GM19023 (cell line): Measurements from ENCODE around the gene SNRNP40.

Experiments used
- ATAC-seq: cut with Tn5 transposase; IDR thresholded peaks from one replicate; pipeline ENCODE4 v1.9.1; 2021; ENCODE audit warnings: mild to moderate bottlenecking, moderate library complexity; ENCODE audit not compliant: unreplicated experiment

SNRNP40 gene

GRCh38 chr1:31296486-31297276 lies at the start of gene SNRNP40, which contains the start of gene ZCCHC17:
Gene SNRNP40, minus strand, starts transcription at chr1:31296788. Its CDS starts 37 bp downstream, at chr1:31296751.
Gene ZCCHC17, plus strand, starts transcription at chr1:31297032. Its CDS starts 13,067 bp downstream, at chr1:31310099.
- peak; percentile 91 for ATAC-seq

- ATAC-seq = no peak
Measured at GRCh38 chr1:31345635-31346034, 49.0 kb upstream of the SNRNP40 start.

GRCh38 chr1:31344503-31344902 lies 47.9 kb upstream of the SNRNP40 start:
- no peak for ATAC-seq

- ATAC-seq = no peak
Measured at GRCh38 chr1:31336687-31337467, 40.3 kb upstream of the SNRNP40 start.

- ATAC-seq = no peak
Measured at GRCh38 chr1:31335007-31335406, 38.4 kb upstream of the SNRNP40 start.

GRCh38 chr1:31327381-31327780 lies 30.8 kb upstream of the SNRNP40 start:
- ATAC-seq = no peak

- ATAC-seq = no peak
Measured at GRCh38 chr1:31326461-31326860, 29.9 kb upstream of the SNRNP40 start.

GRCh38 chr1:31324992-31325391 lies 28.4 kb upstream of the SNRNP40 start:
- no peak for ATAC-seq

GRCh38 chr1:31324093-31324492 lies 27.5 kb upstream of the SNRNP40 start:
- ATAC-seq = no peak

- no peak for ATAC-seq
Measured at GRCh38 chr1:31318146-31318545, 21.6 kb upstream of the SNRNP40 start.

- no peak for ATAC-seq
Measured at GRCh38 chr1:31315902-31316301, 19.3 kb upstream of the SNRNP40 start.

GRCh38 chr1:31310198-31310597 lies 13.6 kb upstream of the SNRNP40 start:
- ATAC-seq = no peak

- ATAC-seq = no peak
Measured at GRCh38 chr1:31308036-31308435, 11.4 kb upstream of the SNRNP40 start.

- ATAC-seq = no peak
Measured at GRCh38 chr1:31306278-31306677, 9.7 kb upstream of the SNRNP40 start.

- no peak for ATAC-seq
Measured at GRCh38 chr1:31302709-31303441, 6.3 kb upstream of the SNRNP40 start.

GRCh38 chr1:31300193-31300592 lies 3.6 kb upstream of the SNRNP40 start:
- no peak for ATAC-seq

- ATAC-seq = no peak
Measured at GRCh38 chr1:31299365-31299764, 2.8 kb upstream of the SNRNP40 start.

- no peak for ATAC-seq
Measured at GRCh38 chr1:31297277-31298247, 974 bp upstream of the SNRNP40 start.

GRCh38 chr1:31295874-31296485 lies 608 bp downstream of the SNRNP40 start:
- no peak for ATAC-seq

GRCh38 chr1:31289021-31289420 lies 7.6 kb downstream of the SNRNP40 start:
- ATAC-seq = no peak
